GM19395 (cell line): ENCODE data around the gene PRKCQ.
"Not testable (repeated sequence)": the region's sequence is repeated elsewhere in the genome, so short reads cannot be mapped to it uniquely, and the experiment has no call there.

ENCODE experiments used
- ATAC-seq: cut with Tn5 transposase; IDR thresholded peaks from one replicate; pipeline ENCODE4 v1.9.1; 2021; ENCODE audit warnings: mild to moderate bottlenecking, moderate library complexity; ENCODE audit not compliant: unreplicated experiment

The PRKCQ gene

DNA sequence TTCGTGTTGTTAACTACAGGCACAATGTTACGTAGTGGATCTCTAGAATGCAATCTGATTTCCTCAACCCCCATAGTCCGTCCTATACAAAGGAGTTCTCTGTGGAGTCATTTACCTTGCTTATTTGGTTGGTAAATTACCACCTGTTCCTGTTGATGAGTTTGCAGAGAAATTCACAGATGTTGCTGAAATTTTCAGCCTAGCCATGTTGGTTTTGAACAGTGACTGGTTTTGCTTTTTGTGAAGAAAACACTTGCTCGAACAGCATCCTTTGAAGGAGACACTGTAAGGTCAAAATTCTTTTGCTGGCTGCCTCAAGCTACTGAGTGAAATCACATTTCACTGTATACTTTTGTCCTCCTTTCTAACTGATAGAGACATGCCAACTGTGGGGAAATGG is 15.4 kb upstream of the PRKCQ start:
- ATAC-seq: no peak

DNA sequence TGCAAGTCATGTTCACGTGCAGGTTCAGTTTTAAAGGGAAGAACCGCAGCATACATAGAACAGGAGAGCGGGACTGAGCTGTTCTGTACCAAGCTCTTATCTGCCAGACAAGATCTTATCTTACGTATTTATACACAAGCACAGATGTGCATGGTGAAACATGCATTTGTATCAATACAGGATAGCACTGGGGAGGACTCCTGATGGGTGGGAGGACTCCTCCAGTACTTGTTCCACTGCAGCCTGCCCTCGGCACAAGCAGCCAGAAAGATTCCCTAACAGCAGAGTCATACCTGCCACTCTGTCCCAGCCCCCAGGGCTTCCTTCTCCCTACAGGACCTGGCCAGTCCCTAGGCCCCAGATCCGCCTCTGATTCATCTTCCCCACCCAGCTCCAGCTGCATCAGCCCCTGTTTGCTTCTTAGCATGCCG is 13.2 kb upstream of the PRKCQ start:
- no peak for ATAC-seq

DNA sequence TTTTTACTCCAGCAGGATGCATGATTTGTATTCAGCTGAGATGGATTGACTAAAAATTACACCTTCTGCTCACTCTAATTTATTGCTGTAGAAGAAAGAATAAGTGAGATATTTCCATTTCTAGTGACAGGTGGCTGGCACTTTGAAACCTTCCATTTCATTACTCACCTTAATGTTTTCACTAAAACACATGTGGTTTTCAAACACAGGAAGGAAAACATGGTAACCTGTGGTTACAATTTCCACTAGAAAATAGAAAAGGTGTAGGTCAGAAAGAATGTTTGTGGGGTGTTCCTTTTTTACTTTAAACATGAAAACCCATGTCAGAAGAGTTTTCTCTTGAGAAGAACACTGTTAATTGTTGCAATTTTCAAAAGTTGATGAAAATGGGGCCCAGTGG is 12.0 kb upstream of the PRKCQ start:
- ATAC-seq: no peak

DNA sequence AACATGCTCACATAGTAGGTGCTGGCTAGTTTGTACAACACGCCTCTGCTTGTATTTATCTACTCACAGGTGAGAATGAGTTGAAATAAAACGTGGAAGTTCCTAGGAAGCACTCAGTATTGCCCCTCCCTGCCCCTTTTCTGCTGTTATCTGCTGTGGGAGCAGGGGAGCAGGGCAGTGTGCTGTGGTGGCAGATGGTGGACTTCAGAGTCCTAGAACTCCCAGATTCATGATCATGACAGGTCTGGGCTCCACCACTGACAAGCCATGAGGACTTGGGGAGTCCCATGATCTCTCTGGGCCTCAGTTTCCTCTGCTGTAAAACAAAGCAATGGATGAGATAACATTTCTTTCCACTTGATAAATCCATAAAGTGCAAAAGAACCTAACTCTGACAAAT is 11.6 kb upstream of the PRKCQ start:
- ATAC-seq: no peak

DNA sequence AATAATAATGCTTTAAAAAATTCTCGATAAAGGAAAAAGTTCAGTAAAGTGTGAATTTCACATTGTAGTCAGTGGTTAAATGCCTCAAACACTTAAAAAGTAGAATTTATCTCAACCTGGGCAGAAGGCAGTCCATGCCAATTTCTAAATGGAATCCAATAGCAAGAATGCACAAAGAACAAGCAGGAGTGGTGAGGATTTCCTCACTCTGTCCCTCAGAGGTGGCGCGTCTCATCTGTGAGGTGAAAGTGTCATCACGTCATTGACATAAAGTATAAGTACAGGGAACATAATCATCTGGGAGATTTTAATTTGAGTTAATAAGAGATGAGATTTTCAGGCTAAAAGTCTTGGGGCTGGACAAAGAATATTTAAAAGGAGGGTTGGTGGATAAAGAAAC is 10.0 kb upstream of the PRKCQ start:
- ATAC-seq: no peak

DNA sequence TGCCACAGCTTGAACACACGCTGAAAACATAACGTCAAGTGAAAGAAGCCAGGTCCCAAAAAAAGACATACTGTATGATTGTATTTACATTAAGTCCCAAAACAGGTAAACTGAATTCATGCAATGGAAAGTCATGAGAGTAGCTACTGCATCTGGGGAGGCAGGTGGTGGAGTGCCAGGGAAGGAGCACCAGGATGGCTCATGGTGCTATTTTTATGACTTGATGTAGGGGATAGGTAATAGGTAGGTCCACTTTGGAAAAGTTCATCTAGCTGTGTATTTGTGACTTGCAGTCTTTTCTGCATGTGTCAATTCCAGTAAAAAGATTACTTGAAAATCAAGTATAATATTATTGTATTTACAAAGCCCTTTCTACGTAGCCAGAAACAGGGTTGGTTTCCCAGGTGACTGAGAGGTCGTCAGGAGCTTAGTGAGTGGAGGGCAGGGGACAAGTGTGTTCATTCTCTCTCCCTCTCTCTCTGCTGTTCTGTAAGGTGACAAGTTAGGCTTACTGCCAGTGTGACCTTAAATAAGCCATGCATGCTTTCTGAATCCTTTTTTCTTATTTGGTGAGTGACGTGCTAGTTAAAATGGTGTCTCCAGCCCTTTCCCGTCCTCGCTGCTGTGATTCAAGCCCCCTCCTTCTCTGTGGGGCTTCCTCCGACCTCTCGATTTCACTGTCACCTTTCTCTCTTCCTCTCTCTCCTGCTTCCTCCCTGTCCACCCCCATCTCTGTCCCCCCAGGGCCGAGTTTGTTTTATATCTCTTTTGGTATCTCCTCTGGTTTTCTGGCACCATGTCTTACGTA is 9.4 kb upstream of the PRKCQ start:
- ATAC-seq: no peak

DNA sequence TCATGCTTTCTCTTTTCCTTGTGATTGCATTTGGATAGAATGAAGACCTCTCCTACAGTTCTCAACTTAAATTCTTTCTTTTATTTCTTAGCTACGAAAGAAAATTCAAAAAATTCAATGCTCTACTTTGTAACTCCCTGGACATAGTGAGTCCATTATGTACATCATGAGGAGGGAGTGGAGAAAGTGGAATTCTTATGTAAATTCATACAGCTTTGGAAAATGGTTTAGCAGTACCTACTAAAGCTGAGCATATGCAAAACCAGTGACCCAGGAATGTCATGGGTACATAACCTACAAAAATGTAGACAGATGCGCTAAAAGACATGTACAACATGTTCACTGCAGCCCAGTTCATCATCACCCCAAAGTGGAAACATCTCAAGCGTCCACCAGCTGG is 8.8 kb upstream of the PRKCQ start:
- no peak for ATAC-seq

DNA sequence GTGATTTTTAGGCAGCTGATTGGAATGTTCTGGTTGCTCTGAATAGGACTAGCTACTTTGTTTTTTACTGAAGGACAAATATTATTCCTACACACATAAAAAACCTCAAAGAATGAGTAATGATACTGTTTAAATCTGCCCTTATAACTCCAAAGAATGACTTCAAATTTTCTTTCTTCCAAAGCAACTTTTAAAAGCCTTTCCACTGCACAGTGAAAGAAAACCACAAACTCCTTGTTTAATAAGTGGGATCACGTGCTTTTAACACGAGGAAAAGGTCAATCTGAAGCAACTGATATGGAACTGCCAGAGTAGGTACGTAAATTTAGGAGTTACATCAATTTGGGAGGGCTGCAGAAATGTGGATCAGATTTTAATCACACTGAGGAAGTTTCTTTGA is 8.0 kb upstream of the PRKCQ start:
- no peak for ATAC-seq

DNA sequence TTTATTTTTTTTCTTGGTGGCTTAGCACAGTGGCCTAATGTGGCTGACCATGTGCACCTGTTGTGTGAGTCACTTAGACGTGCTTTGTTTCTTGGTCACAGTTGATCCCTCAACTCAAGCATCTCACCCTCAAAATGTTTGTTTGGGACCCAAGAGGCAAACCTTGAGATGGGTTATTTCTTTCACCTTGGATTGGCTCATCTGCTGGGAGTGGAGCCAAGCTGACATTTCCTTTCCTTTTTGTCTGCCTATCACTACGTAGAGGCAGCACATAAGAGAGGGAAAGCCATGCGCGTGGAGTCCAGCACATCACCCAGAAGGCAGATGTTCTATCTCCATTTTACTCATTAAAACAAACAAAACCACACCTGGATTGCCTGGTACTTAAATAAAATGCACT is 6.4 kb upstream of the PRKCQ start:
- no peak for ATAC-seq

DNA sequence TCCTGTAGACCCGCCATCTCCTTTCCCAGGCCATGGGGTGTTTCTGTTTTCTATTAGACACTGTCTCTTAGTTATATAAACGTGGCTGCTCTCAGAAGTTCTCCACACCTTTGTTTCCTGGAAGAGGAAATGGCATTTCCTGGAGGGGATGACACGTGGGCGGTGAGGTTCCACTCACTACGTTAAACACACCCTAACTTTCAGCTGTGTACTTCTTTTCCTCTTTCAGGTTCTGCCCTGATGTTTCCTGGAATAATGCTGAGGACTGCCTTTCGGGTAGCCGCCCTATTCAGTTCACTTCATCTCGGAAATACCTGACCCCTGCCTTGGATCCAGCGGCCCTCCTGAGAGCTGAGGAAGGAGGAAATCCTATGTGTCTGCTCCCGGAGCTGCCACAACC is 3.4 kb upstream of the PRKCQ start:
- ATAC-seq: no peak

DNA sequence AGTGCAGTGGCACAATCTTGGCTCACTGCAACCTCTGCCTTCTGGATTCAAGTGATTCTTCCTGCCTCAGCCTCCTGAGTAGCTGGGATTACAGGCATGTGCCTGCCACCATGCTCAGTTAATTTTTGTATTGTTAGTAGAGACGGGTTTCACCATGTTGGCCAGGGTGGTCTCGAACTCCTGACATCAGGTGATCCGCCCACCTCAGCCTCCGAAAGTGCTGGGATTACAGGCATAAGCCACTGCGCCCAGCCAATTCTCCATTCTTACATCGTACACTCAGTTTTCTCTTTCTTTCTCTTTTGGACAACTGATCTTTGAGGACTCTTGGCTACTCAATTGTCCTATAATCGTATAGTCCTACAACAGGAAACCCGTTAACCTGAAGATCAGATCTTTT is 2.8 kb upstream of the PRKCQ start:
- ATAC-seq: not testable (repeated sequence)

DNA sequence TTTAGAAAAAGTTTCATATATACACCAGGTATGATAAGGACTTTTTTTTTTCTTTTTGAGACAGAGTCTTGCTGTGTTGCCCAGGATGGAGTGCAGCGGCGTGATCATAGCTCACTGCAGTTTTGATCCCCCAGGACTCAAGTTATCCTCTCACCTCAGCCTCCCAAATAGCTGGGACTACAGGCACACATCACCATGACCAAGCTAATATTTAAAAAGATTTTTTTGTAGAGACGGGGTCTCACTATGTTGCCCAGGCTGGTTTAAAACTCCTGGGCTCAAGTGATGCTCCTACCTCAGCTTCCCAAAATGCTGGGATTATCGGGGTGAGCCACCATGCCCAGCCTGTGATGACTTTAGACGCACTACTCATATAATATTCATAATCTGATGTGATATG is 2.2 kb upstream of the PRKCQ start:
- no peak for ATAC-seq

DNA sequence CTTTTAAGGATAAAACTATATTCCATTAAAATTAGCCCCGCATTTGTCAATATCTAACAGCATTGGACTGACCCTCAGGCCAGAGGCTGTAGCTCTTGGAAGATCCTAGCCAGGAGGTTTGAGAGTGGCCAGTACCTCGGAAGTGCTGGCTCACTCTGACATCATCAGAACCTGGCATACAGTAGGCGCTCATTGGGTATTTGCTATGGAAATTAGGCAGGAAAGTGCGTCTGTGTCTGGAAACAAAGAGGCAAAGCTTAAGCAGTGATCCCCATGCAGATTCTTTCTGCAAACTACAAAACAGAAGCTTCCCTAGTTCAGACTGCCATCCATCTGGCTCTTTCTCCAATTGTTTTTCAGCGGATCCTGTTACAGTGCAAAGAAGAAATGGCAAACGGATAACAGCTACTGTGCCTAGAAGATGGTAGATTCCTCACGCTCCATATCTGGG is 1.7 kb upstream of the PRKCQ start:
- ATAC-seq: no peak

DNA sequence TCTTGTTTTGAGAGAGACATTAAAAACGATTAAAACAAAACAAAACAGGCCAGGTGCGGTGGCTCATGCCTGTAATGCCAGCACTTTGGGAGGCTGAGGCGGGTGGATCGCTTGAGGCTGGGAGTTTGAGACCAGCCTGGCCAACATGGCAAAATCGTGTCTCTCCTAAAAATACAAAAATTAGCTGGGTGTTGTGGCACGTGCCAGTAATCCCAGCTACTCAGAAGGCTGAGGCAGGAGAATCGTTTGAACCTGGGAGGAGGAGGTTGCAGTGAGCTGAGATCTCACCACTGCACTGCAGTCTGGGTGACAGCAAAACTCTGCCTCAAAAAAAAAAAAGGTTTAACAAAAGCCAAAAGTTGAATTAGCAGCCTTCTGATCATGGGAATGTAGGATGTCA is 1.1 kb upstream of the PRKCQ start:
- ATAC-seq: not testable (repeated sequence)

DNA sequence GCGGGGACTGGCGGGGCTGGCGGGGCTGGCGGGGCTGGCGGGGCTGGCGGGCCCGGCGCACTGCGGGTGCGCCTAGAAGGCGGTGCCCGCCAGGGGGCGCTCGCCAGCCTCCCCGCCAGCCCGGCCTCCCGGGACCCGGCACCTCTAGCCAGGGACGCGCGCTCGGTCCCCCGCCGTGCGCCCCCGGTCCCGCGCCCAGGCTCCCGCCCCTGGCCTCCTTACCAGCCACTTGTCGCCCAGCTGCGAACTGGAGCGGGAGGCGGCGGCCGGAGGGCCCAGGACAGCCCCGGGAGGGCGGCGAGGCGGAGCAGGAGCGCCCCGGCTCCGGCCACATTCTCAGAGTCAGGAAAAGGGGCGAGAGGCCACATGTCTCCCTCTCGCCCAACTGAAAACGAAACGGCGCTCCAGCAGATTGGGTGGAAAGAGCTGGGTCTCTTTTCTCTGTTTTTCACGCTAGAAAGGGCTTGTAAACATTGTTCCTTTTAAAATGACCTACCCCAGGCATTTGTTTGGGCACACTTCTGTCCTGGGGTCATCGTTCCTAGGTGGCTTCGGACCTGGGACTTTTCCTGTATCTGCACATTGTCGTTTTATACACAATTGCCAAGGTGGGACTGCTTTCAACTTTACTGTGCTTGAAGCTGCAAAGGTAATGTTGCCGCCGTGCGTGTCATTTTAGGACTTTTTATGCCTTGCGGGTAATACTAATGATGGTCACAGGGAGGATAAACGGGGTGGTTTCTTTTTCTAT is 378 bp upstream of the PRKCQ start:
- ATAC-seq: peak; percentile 91

DNA sequence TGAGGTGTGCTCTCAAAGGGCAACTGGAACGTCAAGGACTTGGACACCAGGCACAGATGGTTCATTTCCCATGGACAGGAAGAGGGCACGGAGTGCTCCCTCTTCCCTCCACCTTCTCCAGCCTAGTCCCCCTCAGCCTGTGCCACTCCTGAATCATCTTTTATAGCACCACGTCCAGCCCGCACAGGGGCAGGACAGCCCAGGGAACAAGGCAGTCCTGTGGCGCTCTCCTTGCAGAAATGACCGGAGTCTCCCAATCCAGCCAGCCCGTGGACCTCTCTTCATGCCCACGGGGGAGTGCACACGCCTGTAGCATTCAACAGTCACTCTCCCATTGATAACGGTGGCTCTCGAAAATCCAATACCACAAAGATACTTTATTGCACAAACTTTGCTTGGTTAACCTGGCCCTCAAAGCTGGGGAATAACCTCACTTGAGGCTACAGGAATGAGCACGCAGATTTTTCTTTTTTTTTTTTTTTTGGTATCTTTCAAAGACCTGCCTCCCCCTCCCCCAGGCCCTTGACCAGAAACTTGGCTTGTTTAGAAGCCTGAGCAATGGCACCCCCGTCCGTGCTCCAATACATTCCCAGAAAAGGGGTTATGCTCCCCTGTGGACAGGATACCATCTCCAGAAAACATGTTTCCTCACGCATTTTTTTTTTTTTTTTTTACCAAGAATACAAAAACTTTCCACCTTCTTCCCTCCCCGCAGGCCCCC is 733 bp downstream of the PRKCQ start:
- ATAC-seq: no peak

DNA sequence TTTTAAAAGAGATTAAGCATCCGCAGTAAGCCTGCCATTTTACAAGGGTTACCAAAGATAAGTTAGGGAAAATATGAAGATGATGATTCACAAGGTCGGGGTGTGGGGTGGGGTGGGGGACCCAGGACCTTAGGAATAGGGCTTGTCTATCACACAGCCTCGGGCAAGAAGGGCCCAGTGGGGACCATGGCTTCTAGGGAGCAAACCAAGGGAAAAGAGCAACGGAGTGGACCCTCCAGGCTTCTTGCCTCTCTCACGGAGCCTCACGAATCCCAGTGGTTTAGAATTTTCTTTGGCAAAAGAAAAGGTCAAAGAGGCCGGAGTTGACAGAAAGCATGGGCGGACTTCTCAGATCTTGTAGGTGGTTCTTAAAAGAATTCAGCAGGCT is 1.3 kb downstream of the PRKCQ start:
- ATAC-seq: no peak

DNA sequence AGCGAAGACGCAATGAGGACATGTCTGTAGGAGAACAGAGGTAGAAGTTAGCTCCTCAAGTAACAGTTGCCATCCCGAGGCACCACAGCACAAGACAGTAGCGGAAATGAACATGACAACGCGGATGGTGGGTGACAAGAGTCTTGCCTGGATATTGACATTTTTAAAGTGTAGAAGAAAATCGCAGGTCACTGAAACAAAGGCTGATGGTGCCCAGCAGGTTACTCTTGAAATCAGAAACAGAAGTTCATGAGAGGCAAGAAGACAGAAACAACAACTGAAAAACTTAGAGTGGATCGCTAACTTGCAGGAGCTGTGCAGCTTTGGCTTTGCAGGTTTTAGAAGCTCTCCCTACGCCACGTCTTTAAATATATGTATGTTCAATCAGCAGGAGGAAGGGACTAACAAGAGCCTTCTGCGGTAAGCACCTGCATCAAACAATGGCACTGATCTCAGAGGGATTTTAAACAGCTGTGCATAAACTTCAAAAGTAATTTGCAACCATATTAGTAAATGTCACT is 1.8 kb downstream of the PRKCQ start:
- no peak for ATAC-seq

DNA sequence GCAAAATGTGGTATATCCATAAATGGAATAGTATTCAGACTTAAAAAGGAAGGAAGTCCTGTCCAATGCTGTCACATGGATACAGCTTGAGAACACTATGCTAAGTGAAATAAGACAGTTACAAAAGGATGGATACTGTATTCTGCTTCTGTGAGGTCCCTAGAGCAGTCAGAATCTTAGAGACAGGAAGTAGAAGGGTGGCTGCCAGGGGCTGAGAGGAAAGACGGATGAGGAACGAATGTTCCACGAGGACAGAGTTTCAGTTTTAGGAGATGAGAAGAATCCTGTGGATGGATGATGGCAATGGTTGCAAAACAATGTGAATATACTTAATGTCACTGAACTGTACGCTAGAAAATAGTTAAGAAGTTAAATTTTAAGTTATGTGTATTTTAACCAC is 3.8 kb downstream of the PRKCQ start:
- ATAC-seq: no peak

DNA sequence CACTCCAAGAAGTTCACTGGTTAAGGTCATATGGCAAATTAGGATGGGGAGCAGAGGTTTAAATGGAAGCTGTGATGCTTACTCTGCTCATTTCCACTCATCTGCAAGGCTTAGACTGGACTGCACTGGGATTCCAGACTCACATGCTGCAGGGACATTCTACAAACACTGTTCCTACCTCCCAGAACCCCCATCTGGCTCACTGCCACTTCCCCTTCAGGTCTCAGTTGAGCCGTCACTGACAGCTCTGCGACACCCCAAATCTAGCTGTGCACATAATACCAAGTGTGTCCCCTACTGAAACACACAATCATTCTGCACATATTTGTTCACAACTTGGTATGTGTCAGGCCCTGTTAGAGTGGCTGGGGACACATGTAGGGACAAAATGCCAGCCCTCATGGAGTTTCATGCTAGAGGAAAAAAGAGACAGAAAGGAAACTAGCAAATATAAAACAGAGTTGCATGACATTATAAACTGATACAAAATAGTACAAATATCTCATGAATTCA is 5.4 kb downstream of the PRKCQ start:
- ATAC-seq: no peak

DNA sequence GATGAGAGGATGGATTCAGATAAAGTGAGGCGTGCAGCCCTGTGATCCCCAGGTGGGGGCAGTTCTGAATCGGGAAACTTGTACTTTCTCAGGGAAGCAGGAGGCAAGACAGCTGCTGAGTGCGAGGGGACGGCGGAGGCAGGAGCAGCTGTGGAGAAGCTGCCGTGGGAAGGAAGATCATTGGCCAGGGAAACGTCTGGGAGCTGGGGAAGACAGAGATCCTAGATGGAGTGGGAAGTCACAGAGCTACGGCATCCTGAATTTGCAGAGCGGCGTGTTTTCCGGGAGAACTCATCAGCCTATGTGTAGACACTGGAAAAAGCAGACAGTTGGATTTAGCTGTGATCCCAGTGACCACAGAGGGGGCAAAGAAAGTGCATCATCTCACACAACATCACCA is 9.2 kb downstream of the PRKCQ start:
- no peak for ATAC-seq
